Measurements from ENCODE around the gene SEMA4F.

- no peak for TF ChIP-seq REST (IDR thresholded peaks at IDR 0.05; ENCODE audit: insufficient replicate concordance, low read depth)
- no peak for TF ChIP-seq POLR2AphosphoS5 (IDR thresholded peaks at IDR 0.05; ENCODE audit: low read depth)
- TF ChIP-seq, protein P1, sequence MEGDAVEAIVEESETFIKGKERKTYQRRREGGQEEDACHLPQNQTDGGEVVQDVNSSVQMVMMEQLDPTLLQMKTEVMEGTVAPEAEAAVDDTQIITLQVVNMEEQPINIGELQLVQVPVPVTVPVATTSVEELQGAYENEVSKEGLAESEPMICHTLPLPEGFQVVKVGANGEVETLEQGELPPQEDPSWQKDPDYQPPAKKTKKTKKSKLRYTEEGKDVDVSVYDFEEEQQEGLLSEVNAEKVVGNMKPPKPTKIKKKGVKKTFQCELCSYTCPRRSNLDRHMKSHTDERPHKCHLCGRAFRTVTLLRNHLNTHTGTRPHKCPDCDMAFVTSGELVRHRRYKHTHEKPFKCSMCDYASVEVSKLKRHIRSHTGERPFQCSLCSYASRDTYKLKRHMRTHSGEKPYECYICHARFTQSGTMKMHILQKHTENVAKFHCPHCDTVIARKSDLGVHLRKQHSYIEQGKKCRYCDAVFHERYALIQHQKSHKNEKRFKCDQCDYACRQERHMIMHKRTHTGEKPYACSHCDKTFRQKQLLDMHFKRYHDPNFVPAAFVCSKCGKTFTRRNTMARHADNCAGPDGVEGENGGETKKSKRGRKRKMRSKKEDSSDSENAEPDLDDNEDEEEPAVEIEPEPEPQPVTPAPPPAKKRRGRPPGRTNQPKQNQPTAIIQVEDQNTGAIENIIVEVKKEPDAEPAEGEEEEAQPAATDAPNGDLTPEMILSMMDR (IDR thresholded peaks at IDR 0.05; ENCODE audit: insufficient read depth, low read length): no peak
Measured at GRCh38 chr2:74688881-74689280, 34.8 kb downstream of the SEMA4F start.
